CD4-positive, alpha-beta T cell treated with Interferon gamma for 1 hour (primary cell): ENCODE results near the gene COQ6.
"Not testable (repeated sequence)": the region's sequence is repeated elsewhere in the genome, so short reads cannot be mapped to it uniquely, and the experiment has no call there.

ENCODE experiments used
- DNase-seq: peaks from one replicate; pipeline ENCODE4 v3.0.0-alpha.2; 2020

Gene COQ6

DNA sequence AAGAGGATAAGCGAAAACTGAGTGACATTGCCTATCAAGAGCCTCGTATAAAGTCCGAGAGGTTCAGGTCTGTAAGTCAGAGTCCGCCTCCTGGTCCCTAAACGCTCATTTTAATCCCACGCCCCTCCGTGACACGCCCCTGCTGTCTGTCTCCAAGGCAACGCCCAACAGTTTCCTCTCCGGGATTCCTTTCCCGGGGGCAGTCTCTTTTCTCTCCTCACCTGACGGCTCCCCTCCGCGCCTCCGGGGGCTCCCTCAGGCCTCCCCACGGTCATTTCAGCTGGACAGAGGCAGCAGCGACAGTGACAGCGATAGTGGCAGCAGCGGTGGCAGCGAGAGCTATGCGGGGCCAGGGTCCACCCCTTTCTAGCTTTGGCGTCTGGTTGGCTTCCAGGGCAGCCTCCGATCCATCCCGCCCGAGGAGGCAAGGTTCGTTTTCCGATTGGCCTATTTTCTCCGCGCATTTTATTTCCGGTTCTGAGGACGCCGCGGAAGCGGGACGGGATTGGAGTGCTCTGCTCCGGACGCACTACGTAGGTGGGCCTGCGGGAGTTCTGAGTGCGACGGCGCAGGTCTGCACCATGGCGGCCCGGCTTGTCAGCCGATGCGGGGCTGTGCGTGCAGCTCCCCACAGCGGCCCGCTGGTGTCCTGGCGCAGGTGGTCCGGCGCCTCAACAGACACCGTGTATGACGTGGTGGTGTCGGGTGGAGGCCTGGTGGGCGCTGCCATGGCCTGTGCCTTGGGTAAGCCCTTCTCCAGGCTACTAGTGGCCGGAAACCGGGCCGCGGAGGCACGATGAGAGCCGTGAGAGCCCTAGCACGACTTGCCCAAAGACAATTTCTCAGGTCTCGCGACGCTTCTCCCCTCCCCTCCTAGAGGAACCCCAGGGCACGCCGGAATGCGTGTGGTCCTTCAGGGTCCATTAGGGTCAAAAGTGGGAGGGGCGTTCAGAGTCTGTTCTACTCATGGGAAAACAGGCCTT, at the start of gene COQ6, which contains the start of gene FAM161B:
TSS of gene COQ6 (plus strand) at position 551 of the 983 bp plus-strand sequence. CDS start at position 582, 31 bp downstream.
TSS of gene FAM161B (minus strand) at position 343 of the 983 bp plus-strand sequence. CDS start at position 275, 68 bp downstream.
- peak; percentile 91 for DNase-seq

DNA sequence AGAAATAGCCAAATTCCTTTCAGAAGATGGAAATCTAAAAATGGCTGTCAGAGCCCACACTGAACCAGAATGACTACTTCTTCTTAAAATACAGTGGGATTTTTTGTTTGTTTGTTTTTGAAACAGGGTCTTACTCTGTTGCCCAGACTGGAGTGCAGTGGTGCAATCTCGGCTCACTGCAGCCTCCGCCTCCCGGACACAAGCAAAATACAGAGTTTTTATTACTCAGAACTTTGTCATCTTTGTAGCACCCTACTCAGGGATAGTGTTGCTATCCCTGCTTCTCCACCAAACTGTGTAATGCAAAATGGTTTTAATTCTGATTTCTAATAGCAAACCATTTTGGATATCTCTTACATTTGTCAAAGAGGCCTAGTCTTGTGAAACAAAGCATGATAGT, 47.1 kb upstream of the COQ6 start:
- no peak for DNase-seq

DNA sequence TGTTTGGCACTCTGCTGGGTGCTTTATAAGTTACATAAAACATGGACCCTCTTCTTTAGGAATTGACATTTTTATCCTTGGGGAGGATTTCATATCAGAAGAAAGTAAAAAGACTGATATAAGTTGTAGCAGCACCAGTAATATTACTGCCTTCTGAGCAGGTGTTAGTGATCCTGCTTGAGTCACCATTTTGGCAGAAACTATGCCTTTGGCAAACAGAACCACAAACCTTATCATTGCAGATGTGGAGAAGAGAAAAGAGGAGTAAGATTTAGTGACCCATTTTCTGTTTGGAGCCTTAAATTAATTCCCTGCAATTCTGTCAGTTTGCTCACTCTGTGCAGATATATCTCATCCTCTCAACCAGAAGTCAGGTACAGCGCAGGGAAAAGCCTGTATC, 40.4 kb upstream of the COQ6 start:
- DNase-seq, result no peak

DNA sequence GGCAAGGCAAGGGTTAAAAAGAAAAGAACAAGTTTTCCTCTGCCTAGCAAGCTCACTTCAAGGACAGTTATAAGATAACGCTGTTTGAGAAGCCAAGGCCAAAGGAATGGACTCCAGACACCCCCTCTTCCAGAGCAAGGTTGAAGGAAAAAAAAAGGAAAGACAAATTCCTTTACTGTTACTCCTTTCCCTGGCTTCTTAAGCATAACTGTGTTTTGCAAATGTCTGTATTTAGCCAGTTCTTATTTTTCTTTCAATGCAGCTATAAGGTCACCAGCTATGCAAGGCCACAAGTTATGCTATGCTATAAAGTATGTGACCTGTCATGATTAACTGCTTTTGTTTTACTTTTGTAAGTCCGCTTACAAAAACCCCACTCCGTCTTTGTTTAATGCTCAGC, 36.8 kb upstream of the COQ6 start:
- DNase-seq, result no peak

DNA sequence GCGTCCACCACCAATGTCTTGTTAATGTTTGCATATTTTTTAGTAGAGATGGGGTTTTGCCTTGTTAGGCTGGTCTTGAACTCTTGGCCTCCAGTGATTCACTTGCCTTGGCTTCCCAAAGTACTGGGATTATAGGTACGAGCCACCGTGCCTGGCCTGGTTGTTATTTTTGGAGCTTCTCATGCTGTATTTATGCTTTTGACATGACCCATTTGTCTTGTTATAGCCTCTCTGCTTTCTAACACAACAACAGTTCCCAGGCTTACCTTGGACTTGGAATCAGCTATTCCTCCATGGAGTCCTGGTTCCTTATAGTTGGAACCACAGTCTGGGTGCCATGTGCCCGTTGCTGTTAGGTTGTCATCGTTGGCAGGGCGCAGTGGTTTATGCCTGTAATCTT, 33.8 kb upstream of the COQ6 start:
- no peak for DNase-seq

DNA sequence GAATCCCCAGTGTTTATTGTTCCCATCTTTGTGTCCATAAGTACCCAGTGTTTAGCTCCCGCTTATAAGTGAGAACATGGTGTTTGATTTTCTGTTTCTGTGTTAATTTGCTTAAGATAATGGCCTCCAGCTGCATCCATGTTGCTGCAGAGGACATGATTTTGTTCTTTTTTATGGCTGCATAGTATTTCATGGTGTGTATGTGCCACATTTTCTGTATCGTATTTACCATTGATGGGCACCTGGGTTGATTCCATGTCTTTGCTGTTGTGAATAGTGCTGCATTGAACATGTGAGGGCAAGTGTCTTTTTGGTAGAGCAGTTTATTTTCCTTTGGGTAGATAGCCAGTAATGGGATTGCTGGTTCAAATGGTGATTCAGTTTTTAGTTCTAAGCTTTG, 30.6 kb upstream of the COQ6 start:
- not testable (repeated sequence) for DNase-seq

DNA sequence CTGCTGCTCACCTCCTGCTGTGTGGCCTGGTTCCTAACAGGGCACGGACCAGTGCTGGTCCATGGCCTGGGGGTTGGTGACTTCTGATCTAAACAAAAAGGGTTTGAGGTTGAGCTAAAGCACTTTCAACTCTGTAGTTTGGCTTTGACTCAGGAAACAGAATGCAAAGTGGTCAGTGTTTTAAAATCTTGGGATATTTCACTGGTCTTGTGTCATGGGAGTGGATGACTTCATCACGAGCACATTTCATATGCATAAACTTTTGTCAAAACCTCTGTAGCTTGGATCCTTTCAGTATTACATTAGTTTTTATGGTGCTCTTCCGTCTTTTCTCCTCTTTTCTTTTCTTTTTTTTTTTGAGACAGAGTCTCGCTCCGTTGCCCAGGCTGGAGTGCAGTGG, 25.8 kb upstream of the COQ6 start:
- DNase-seq, result no peak

DNA sequence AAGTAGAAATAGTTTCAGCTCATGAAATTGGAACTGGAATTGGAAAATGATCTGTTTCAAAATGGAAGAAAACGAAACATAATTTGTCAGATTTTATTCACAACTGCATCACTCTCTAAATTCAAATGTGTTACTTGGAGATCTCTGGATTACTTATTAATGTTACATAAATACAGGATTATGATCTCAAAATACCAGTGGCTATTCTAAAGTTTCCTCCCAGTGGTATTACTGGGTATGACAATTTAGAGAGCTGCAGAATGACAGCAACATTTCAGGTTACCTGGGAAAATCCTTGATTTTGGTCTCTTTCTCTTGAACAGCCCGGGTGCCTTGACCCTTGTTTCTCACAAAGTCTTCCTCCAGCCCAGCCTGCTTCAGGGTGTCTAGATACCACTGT, 14.4 kb upstream of the COQ6 start:
- DNase-seq, result no peak

DNA sequence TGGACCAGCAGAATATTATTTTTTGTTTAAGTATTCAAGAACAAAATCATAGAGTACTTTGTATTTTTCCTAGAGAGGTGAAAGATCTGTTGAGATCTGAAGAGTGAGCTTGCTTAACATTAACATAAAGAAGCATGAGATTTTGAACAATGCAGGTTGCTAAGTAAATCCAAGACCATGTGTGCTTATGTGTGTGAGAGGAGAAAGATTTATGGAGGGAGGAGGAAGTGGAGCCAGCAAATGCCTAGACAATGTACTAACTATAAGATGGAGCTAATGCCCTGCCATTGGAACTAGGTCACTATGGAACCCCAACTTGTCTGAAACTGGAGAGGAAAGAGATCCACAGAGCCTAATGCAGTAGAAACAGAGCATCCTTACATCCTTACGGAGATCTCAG, 13.6 kb upstream of the COQ6 start:
- no peak for DNase-seq

DNA sequence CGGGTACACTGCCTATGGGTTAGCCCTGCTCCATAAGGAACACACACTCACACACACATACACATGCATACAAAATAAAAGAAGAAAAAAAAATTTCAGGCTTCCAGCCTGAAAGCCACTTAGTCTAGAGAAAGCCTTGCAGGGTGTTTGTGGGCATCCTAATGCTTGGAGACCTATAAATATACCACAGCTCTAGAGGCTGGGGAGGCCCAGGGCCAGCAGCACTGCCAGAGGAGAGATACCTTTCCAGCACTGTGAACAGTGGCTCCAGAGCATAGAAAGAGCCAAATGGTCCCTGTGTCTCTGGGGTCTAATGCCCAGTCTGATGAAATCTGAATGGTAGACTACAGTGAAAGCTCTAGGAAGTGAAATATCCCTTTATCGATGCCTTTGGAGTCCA, 13.1 kb upstream of the COQ6 start:
- DNase-seq, result no peak

DNA sequence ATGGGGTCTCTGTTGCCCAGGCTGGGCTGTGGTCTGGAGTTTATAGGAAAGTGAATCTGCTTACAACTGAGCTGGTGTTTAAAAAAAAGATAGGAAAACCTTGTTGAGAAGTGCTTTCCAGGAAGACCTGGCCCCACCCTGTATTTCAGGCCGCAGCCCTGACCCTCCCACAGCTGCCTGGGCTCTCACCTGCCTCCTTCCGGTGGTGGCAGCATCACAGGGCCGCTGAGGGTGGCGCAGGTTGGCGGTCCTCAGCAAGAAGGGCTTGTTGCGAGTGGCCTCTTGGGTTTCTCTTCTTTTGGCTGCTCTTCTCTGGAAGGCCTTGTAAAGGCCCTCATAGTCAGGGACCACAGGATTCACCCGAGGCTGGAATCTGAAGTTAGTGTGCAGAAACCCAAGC, 7.9 kb upstream of the COQ6 start:
- DNase-seq, result no peak

DNA sequence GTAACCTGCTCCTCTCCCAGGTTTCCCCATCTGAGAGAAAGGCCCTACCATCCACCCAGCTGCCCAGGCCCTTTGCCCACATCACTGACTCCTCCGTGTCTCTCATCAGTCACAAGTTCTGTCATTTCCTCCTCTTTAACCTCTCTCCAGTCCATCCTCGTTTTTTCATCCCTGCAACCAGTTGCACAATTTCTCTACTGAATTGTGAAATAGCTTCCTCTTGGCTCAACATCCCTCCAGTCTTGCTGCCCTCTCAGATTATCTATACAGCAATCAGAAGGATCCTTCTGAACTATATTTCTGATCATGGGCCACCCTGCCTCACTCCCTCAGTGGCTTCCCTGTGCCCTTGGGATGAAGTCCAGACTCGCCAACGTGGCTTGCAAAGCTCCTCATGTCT, 7.0 kb upstream of the COQ6 start:
- peak; percentile 25 for DNase-seq

DNA sequence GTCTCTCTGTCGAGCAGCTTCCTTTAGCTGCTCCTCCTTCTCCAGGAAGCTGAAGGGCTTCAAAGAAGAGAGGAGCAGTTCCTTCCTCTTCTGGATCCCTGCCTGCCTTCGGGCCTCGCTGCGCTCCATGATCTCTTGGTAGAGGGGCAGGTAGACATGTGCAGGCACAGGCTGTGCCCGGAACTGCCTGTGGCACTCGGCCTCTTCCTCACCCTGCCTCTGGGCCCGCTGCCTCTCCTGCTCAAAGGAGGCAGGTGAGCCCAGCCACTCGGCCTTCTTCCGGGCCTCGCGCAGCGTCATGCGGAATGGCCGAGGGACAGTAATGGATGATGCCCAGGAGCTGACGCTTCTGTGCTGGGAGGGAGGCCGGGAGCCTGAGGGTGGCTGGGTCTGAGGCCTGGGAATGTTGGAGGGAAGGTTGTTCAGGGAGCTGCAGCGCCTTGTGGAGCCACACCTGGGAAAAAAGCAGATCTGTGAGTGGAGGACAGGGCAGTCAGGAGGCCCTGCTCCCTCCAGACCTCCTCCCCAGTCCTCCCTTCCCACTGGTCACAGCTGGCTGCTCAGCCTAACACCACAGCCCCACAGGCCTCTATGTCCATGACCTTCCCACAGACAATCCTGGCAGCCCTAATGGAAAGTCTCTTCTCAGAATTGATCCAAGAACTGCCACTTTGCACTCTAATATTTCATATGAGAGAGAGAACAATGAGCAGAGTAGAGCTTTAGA, 5.5 kb upstream of the COQ6 start:
- DNase-seq, result peak; percentile 3

DNA sequence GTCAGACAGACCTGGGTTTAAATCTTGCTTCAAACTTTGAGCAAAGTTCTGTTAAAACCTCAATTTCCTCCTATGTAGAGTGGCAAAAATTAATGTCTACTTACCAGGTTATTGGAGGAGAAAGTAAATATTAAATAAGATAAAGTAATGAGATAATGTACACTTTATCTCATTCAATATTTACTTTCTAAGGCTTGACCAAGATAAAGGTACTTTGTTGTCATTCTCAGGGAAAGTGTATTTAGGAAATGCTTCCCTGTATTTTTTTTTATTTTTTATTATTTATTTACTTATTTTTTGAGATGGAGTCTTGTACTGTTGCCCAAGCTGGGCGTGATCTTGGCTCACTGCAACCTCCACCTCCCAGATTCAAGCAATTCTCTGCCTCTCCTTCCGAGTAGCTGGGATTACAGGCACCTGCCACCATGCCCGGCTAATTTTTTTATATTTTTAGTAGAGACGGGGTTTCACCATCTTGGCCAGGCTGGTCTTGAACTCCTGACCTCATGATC, 4.9 kb upstream of the COQ6 start:
- DNase-seq, result no peak

DNA sequence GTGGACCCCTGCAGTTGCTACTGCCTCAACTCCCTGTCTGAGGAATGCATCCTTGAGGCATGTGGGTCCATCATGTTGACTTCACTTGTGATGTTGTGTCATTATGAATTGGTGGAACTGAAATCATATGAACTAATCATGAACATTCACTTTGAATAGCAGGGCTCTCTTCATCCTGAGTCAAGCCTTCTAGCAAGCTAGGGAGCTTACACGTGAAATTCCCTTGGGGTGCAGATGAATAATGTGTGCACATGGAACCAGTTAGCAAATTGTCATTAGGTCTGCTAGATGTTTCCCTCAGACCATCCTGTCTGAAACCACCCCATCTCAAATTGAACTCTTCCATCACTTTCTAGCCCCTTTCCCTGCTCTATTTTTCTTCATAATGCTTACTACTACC, 3.6 kb downstream of the COQ6 start:
- no peak for DNase-seq

DNA sequence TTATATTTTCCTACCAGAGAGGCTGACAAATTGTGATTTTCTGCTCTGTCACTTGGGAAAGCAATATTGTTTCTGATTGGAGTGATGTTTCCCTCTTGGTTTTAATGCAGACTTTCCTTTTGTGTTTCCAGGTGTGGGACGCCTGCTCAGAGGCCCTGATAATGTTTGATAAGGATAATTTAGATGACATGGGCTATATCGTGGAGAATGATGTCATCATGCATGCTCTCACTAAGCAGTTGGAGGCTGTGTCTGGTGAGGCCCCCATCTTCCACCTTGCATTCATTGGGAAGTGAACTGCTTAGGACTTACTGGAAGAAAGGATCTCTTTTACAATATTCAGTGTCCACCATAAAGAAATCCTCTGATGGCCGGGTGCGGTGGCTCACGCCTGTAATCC, 5.6 kb downstream of the COQ6 start:
- DNase-seq, result no peak

DNA sequence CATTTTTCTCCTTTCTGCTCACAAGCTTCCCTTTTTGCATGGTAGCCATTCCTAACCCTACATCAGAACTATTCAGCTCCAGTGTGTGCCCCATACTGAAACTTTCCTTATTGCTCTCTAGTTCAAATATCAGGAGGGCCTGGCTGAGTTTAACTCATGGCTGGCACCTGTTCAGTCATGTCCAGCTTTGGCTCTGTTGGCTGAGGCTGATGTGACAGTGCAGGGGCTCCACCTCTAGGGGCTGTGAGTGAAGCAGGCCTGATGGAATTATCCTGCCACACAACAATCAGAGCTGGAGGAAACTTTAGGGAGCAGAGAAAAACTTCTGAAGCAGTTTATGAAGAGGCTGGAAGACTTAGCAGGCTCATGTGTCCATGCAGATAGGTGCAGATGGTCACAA, 8.5 kb downstream of the COQ6 start:
- no peak for DNase-seq

DNA sequence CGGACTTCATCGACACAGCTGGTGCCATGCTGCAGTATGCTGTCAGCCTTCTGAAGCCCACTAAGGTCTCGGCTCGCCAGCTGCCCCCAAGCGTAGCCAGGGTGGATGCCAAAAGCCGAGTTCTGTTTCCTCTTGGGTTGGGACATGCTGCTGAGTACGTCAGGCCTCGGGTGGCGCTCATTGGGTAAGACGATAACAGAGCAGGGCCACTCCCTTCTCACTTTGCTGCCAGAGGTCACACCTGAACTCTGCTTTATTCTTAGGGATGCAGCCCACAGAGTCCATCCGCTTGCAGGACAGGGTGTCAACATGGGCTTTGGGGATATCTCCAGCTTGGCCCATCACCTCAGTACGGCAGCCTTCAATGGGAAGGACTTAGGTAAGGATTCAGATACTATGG, 11.1 kb downstream of the COQ6 start:
- no peak for DNase-seq

DNA sequence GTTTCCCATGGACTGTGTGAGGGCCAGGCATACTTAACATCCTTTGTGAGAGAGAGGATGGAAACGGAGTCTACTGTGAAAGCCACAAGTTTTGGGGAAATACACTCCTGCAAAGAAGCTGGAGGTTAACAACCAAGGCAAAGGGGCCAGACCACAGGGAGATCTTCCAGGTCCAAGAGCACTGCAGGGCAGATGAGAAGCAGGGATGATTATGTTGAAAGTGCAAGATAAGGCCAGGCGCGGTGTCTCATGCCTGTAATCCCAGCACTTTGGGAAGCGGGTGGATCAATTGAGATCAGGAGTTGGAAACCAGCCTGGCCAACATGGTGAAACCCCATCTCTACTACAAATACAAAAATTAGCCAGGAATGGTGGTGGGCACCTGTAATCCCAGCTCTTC, 15.1 kb downstream of the COQ6 start:
- DNase-seq, result no peak

DNA sequence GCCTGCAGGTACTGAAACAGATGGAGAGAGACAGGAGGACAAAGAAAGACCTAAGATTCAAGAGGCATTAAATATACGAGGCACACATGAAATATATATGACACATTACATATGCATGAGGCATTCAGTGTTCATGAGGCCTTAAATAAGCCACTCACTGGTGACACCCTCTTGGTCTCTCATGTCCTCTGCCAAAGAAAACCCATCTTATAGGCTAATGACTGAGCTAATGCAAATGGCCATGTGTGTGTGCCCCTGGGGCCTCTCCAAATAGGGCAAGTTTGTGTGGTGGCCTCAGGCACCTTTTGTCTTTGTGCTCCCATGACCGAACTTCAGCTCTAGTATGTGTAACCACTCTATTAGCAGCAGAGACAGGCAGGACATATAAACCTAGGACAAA, 18.8 kb downstream of the COQ6 start:
- DNase-seq, result no peak

DNA sequence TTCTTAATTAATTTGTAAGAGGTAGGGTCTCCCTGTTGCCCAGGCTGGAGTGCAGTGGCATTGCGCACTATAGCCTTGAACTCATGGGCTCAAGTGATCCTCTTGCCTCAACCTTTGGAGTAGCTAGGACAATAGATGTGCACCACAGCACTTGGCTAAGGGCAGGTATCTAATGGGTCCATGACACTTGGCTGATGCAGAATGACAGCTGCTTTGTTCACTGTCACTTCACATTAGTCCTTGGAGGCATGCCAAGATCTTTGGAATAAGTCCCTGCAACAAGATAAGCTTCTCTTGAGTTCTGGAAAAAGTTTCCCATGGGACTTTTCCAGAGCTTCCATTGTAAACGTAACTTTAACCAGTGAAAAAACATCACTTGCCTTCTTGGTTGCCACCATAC, 23.4 kb downstream of the COQ6 start:
- no peak for DNase-seq

DNA sequence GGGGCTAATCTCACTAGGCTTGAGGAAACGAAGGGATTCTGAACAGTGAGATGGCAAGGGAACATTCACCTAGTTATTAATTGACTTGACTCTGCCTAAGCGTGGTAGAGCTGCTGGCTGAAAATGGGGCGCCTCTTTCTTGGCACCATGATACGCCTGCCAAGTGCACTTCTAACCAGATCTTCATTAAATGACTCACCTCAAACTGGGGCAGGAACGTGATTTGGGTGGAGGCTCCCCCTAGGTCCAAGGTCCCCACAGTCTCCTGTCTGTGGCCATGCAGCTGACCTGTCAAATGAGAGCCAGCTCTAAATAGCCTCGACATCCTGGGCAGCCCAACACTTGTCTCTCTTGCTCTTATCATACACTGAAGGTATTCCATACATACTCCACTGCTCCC, 26.0 kb downstream of the COQ6 start:
- no peak for DNase-seq

DNA sequence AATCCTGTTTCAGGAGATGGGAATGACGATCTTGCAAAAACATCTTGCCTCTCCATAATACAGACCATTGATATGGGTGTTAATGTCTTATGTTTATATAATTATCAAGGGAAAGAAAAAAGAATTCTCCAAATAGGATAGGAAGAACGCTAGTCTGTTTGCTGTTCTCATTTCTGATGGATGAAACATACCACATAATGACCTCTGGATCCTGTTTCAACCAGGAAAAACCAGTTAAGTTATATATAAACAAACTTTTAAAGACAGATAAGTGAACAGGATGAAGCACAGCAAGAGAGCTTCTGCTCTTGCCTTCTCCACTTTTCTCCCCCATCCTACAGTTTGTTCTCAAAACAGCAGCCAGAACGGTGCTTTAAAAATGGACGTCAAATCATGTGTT, 27.8 kb downstream of the COQ6 start:
- no peak for DNase-seq

DNA sequence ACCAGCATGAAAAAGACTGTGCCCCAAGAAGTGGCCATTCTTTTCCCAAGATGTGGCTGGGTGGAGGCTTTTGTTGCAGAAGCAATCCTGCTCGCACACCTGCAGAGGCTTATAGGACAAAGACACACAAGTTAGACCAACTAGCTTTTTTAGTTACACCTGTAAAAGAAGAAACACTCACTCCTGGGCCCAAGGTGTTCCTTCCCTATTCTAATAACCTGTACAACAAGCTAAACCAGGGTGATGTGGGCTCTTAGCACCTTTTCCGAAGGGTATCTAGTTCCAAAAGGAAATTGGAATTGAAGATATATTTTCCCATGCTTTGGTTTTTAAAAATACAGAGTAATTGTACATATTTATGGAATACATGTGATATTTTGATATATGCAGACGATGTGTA, 38.0 kb downstream of the COQ6 start:
- no peak for DNase-seq
